ENCODE measurements around the gene HCFC1R1.

Gene HCFC1R1

GRCh38 chr16:3020604-3021448 lies 2.9 kb downstream of the HCFC1R1 start:
- H3K4me1 ChIP-seq (ENCODE audit: insufficient read depth, low read length): peaks cover 24% of the 10 kb centered on the region
- H3K9ac ChIP-seq (ENCODE audit: low read length): peak overlapping the region; percentile 92
- H3K9me3 ChIP-seq (ENCODE audit: low read length): no peaks in the 10 kb centered on the region
- peak overlapping the region; percentile 92 for H3K27ac ChIP-seq (ENCODE audit: low read depth, low read length)
- peaks cover 4% of the 10 kb centered on the region for H3K36me3 ChIP-seq (ENCODE audit: insufficient read depth, low read length)
- H3K4me3 ChIP-seq (ENCODE audit: low read depth in 1 of 2, low read length in 2 of 2): peak overlapping the region; percentile 68 to 84
- H3K27me3 ChIP-seq (ENCODE audit: control insufficient read depth in 1 of 2, insufficient read depth in 2 of 2, low read length in 2 of 2): peaks cover 7 to 22% of the 10 kb centered on the region in 2 donors

- Histone ChIP-seq H3K9me3 (ENCODE audit: low read length) (no peaks in the 10 kb centered on the region), H3K27ac (ENCODE audit: low read depth, low read length) (peak within 1 kb of the TSS; percentile 92), H3K36me3 (ENCODE audit: insufficient read depth, low read length) (no peaks in the 10 kb centered on the region), H3K4me3 (ENCODE audit: low read depth in 1 of 2, low read length in 2 of 2) (peak within 1 kb of the TSS; percentile 68 to 84), H3K9ac (ENCODE audit: low read length) (peak within 1 kb of the TSS; percentile 92), H3K4me1 (ENCODE audit: insufficient read depth, low read length) (peaks cover 24% of the 10 kb centered on the region), H3K27me3 (ENCODE audit: control insufficient read depth in 1 of 2, insufficient read depth in 2 of 2, low read length in 2 of 2) (peaks cover 7 to 22% of the 10 kb centered on the region in 2 donors)
These were observed 3.5 kb downstream of the HCFC1R1 start, which contains the start of gene TNFRSF12A for GRCh38 chr16:3020247-3020603. TNFRSF12A (plus strand) TSS chr16:3020368; CDS start chr16:3020398, 30 bp downstream.

GRCh38 chr16:3019594-3020246 lies 4.0 kb downstream of the HCFC1R1 start:
- Histone ChIP-seq H3K4me3 (ENCODE audit: low read depth in 1 of 2, low read length in 2 of 2) (peak overlapping the region; percentile 50 to 84), H3K4me1 (ENCODE audit: insufficient read depth, low read length) (peaks cover 24% of the 10 kb centered on the region), H3K27ac (ENCODE audit: low read depth, low read length) (no peak overlapping the region), H3K9me3 (ENCODE audit: low read length) (no peaks in the 10 kb centered on the region), H3K9ac (ENCODE audit: low read length) (no peak overlapping the region), H3K27me3 (ENCODE audit: control insufficient read depth in 1 of 2, insufficient read depth in 2 of 2, low read length in 2 of 2) (peaks cover 7 to 22% of the 10 kb centered on the region in 2 donors), H3K36me3 (ENCODE audit: insufficient read depth, low read length) (no peaks in the 10 kb centered on the region)

DNA sequence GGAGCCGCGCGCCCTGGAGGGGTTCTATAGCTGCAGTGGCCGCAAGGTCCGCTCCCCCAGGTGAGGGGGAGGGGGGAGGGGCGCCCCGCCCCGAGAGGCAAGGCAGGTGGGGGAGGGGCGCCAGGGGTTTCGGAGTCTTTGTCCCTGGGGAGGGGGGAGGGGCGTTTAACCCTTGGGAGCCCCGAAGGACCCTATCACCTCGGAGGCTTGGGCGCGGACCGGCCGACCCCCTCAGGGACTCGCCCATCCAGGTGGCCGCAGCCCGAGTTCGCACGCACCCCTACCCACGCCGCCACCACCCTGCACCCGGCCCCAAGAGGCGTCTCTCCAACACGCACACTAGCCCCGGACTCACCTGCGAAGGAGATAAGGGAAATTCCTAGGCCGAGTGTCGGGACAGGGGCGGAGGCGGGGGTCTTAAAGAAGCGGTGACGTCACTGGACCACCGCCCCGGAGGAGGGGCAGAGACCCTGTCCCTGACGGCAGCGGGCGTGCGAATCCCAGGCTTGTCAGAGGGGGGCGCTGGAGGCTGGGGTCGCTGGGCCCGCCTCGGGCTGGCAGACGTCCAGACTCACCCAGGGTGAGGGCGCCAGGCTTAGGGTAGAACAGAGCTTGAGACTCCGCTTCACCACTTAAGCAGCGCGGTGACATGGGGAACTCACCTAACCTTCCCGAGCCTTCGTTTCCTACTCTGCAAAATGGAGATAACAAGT lies 5.8 kb downstream of the HCFC1R1 start, which contains the start of gene CLDN6:
Gene CLDN6, minus strand, starts transcription at position 390 of the 713 bp plus-strand sequence. CDS start 2,162 bp downstream, outside the sequence.
- peaks cover 7 to 36% of the 10 kb centered on the region in 2 donors for H3K27me3 ChIP-seq (ENCODE audit: control insufficient read depth in 1 of 2, insufficient read depth in 2 of 2, low read length in 2 of 2)
- no peak within 1 kb of the TSS for H3K4me3 ChIP-seq (ENCODE audit: low read depth in 1 of 2, low read length in 2 of 2)
- H3K4me1 ChIP-seq (ENCODE audit: insufficient read depth, low read length): peaks cover 16% of the 10 kb centered on the region
- no peak within 1 kb of the TSS for H3K9ac ChIP-seq (ENCODE audit: low read length)
- no peaks in the 10 kb centered on the region for H3K9me3 ChIP-seq (ENCODE audit: low read length)
- no peaks in the 10 kb centered on the region for H3K36me3 ChIP-seq (ENCODE audit: insufficient read depth, low read length)
- H3K27ac ChIP-seq (ENCODE audit: low read depth, low read length): no peak within 1 kb of the TSS

- Histone ChIP-seq H3K27me3 (ENCODE audit: control insufficient read depth in 1 of 2, insufficient read depth in 2 of 2, low read length in 2 of 2) (peaks cover 7 to 42% of the 10 kb centered on the region in 2 donors), H3K9ac (ENCODE audit: low read length) (no peak overlapping the region), H3K4me1 (ENCODE audit: insufficient read depth, low read length) (peaks cover 10% of the 10 kb centered on the region)
These were observed 6.4 kb downstream of the HCFC1R1 start for GRCh38 chr16:3017344-3017743.

DNA sequence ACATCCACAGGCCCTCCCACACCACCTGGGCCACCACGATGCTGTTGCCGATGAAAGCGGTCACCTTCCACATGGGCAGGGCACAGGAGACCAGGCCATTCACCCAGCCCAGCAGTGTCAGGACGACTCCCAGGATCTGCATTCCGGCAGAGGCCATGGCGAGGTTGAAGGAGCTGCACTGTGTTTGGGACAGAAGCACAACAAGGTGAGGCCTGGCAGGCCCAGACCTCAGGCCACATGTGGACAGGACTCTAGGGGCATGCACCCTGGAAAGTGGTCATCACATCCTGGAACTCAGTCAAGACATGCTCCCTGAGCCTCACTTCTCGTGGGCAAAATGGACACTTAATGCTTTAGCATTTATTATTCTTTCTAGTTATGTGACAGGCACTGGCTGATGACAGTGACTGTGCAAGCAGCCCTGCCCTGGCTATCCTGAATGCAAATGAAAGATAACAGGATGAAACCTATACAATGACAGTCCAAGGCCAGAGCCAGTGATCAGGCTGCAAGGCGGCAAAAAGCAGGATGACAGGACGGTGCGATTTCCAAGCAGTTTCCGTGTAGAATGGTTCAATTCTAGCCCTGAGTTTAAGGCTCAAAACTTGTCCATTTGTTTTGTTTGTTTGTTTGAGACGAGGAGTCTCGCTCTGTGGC lies 7.7 kb downstream of the HCFC1R1 start:
- Histone ChIP-seq H3K27me3 (ENCODE audit: control insufficient read depth in 1 of 2, insufficient read depth in 2 of 2, low read length in 2 of 2) (peaks cover 12 to 54% of the 10 kb centered on the region in 2 donors), H3K4me1 (ENCODE audit: insufficient read depth, low read length) (no peaks in the 10 kb centered on the region), H3K4me3 (ENCODE audit: low read depth in 1 of 2, low read length in 2 of 2) (no peak overlapping the region), H3K36me3 (ENCODE audit: insufficient read depth, low read length) (no peaks in the 10 kb centered on the region), H3K9me3 (ENCODE audit: low read length) (no peaks in the 10 kb centered on the region), H3K9ac (ENCODE audit: low read length) (no peak overlapping the region), H3K27ac (ENCODE audit: low read depth, low read length) (no peak overlapping the region)

More at GRCh38 chr16:3017344-3017743, 6.4 kb downstream of the HCFC1R1 start:
- Histone ChIP-seq H3K27ac (ENCODE audit: low read depth, low read length) (no peak overlapping the region), H3K36me3 (ENCODE audit: insufficient read depth, low read length) (no peaks in the 10 kb centered on the region), H3K4me3 (ENCODE audit: low read depth in 1 of 2, low read length in 2 of 2) (no peak overlapping the region), H3K9me3 (ENCODE audit: low read length) (no peaks in the 10 kb centered on the region)

- no peaks in the 10 kb centered on the region for H3K9me3 ChIP-seq (ENCODE audit: low read length)
- no peak overlapping the region for H3K4me3 ChIP-seq (ENCODE audit: low read depth in 1 of 2, low read length in 2 of 2)
- no peak overlapping the region for H3K9ac ChIP-seq (ENCODE audit: low read length)
- no peaks in the 10 kb centered on the region for H3K36me3 ChIP-seq (ENCODE audit: insufficient read depth, low read length)
- no peaks in the 10 kb centered on the region for H3K4me1 ChIP-seq (ENCODE audit: insufficient read depth, low read length)
- peaks cover 12 to 57% of the 10 kb centered on the region in 2 donors for H3K27me3 ChIP-seq (ENCODE audit: control insufficient read depth in 1 of 2, insufficient read depth in 2 of 2, low read length in 2 of 2)
- H3K27ac ChIP-seq (ENCODE audit: low read depth, low read length): no peak overlapping the region
These were observed 8.8 kb downstream of the HCFC1R1 start for GRCh38 chr16:3014971-3015370.

- H3K36me3 ChIP-seq (ENCODE audit: insufficient read depth, low read length): no peaks in the 10 kb centered on the region
- H3K27me3 ChIP-seq (ENCODE audit: control insufficient read depth in 1 of 2, insufficient read depth in 2 of 2, low read length in 2 of 2): peaks cover 12 to 64% of the 10 kb centered on the region in 2 donors
- H3K27ac ChIP-seq (ENCODE audit: low read depth, low read length): no peak overlapping the region
- no peaks in the 10 kb centered on the region for H3K9me3 ChIP-seq (ENCODE audit: low read length)
- no peak overlapping the region for H3K4me3 ChIP-seq (ENCODE audit: low read depth in 1 of 2, low read length in 2 of 2)
- H3K4me1 ChIP-seq (ENCODE audit: insufficient read depth, low read length): no peaks in the 10 kb centered on the region
- H3K9ac ChIP-seq (ENCODE audit: low read length): no peak overlapping the region
These were observed 9.6 kb downstream of the HCFC1R1 start for GRCh38 chr16:3013998-3014690.

GRCh38 chr16:3013491-3013951 lies 10.2 kb downstream of the HCFC1R1 start:
- H3K9me3 ChIP-seq (ENCODE audit: low read length): no peaks in the 10 kb centered on the region
- peaks cover 14 to 65% of the 10 kb centered on the region in 2 donors for H3K27me3 ChIP-seq (ENCODE audit: control insufficient read depth in 1 of 2, insufficient read depth in 2 of 2, low read length in 2 of 2)
- H3K9ac ChIP-seq (ENCODE audit: low read length): no peak overlapping the region
- H3K4me3 ChIP-seq (ENCODE audit: low read depth in 1 of 2, low read length in 2 of 2): no peak overlapping the region
- no peak overlapping the region for H3K27ac ChIP-seq (ENCODE audit: low read depth, low read length)
- no peaks in the 10 kb centered on the region for H3K4me1 ChIP-seq (ENCODE audit: insufficient read depth, low read length)
- H3K36me3 ChIP-seq (ENCODE audit: insufficient read depth, low read length): no peaks in the 10 kb centered on the region

GRCh38 chr16:3012828-3013420 lies 10.8 kb downstream of the HCFC1R1 start, which contains the start of gene CLDN9:
CLDN9 (plus strand) TSS chr16:3012923; CDS start chr16:3013363, 440 bp downstream.
- Histone ChIP-seq H3K36me3 (ENCODE audit: insufficient read depth, low read length) (no peaks in the 10 kb centered on the region), H3K27ac (ENCODE audit: low read depth, low read length) (no peak within 1 kb of the TSS), H3K9me3 (ENCODE audit: low read length) (no peaks in the 10 kb centered on the region), H3K4me1 (ENCODE audit: insufficient read depth, low read length) (no peaks in the 10 kb centered on the region), H3K9ac (ENCODE audit: low read length) (no peak within 1 kb of the TSS), H3K4me3 (ENCODE audit: low read depth in 1 of 2, low read length in 2 of 2) (no peak within 1 kb of the TSS), H3K27me3 (ENCODE audit: control insufficient read depth in 1 of 2, insufficient read depth in 2 of 2, low read length in 2 of 2) (peaks cover 13 to 65% of the 10 kb centered on the region in 2 donors)
